OCI-LY1 (cell line): Measurements from ENCODE around the gene C10orf88.

Experiments
- EZH2 ChIP-seq: fragments of 200-600 bp; sonication (generic), shearing (Covaris generic); IDR thresholded peaks from 2 replicates; pipeline ENCODE4 v1.8.0; 2017; ENCODE audit warnings: borderline replicate concordance, mixed run types, mild to moderate bottlenecking, antibody characterized with exemption, low read length, moderate library complexity, mixed read lengths
- TF ChIP-seq, protein P1 (sequence below): fragments of 200-600 bp; sonication (generic), shearing (Covaris generic); IDR thresholded peaks from 2 replicates; pipeline ENCODE4 v1.5.1; 2017; ENCODE audit warnings: mild to moderate bottlenecking, antibody characterized with exemption, low read length, moderate library complexity, mixed read lengths

DNA sequence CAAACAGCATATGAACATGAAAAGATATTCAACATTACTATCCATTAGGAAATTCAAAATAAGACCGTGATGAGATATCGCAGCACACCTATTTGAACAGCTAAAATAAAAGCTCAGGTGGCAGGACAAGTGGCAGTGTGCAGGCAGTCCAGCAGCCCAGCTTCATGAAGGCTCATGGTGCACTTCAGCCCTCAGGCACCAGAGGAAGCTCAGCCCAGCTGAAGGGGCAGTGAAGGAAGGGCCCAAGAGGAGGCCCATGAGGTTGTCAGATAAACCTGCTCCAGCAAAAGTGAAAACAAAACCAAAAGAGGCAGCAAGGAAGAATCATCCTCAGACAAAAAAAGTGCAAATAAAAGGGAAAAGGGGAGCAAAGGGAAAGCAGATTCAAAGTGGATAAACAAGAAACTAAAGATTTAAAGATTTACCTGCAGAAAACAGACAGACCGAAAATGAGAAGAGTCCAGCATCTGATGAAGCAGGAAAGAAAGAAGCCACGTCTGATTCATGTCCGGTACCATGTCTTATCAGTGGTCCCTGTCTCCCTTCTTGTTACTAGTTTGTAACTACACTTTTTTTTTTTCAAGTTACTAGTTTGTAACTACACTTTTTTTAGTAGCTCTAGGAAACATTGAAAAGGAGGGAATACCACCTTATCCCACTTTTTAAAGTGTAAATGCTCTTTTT is 59.6 kb downstream of the C10orf88 start:
- TF ChIP-seq, protein P1, sequence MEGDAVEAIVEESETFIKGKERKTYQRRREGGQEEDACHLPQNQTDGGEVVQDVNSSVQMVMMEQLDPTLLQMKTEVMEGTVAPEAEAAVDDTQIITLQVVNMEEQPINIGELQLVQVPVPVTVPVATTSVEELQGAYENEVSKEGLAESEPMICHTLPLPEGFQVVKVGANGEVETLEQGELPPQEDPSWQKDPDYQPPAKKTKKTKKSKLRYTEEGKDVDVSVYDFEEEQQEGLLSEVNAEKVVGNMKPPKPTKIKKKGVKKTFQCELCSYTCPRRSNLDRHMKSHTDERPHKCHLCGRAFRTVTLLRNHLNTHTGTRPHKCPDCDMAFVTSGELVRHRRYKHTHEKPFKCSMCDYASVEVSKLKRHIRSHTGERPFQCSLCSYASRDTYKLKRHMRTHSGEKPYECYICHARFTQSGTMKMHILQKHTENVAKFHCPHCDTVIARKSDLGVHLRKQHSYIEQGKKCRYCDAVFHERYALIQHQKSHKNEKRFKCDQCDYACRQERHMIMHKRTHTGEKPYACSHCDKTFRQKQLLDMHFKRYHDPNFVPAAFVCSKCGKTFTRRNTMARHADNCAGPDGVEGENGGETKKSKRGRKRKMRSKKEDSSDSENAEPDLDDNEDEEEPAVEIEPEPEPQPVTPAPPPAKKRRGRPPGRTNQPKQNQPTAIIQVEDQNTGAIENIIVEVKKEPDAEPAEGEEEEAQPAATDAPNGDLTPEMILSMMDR, result no peak
- TF ChIP-seq EZH2, result no peak
